Measurements from ENCODE around the gene PRKACA.

DNA sequence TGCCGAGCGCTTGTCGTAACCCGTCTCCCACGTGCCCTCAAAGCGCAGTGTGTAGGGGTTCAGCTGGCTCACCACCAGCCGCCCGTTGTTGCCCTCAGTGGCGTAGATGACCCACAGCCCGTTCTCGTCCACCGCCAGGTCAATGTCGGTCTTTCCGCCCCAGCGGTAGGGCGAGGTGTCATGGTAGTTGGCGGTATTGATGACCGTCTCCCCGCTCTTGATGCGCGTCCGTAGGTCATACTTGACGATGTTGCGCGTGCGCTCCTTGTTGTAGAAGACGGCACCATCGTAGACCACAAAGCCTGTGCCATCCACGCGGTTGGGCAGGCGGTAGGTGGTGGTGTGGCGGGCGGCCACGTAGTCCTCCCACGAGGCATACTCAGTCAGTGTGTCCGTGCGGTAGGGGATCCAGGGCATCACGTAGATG, 45.3 kb upstream of the PRKACA start:
- TF ChIP-seq, protein P1, sequence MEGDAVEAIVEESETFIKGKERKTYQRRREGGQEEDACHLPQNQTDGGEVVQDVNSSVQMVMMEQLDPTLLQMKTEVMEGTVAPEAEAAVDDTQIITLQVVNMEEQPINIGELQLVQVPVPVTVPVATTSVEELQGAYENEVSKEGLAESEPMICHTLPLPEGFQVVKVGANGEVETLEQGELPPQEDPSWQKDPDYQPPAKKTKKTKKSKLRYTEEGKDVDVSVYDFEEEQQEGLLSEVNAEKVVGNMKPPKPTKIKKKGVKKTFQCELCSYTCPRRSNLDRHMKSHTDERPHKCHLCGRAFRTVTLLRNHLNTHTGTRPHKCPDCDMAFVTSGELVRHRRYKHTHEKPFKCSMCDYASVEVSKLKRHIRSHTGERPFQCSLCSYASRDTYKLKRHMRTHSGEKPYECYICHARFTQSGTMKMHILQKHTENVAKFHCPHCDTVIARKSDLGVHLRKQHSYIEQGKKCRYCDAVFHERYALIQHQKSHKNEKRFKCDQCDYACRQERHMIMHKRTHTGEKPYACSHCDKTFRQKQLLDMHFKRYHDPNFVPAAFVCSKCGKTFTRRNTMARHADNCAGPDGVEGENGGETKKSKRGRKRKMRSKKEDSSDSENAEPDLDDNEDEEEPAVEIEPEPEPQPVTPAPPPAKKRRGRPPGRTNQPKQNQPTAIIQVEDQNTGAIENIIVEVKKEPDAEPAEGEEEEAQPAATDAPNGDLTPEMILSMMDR (IDR thresholded peaks at IDR 0.05; ENCODE audit: low read depth, low read length, poor library complexity, severe bottlenecking), result no peak
- TF ChIP-seq EZH2phosphoT487 (IDR thresholded peaks at IDR 0.05; ENCODE audit: borderline replicate concordance, low read length), result no peak
